ENCODE measurements around the gene CRTC3. TPM values are rescaled to one million over a fixed set of nuclear protein-coding genes. Genes with fewer than 3 reads are reported as not detected.

CRTC3 gene
- total and polyA plus RNA-seq, 2 donors (not counting 3 experiments of a cell fraction or from before 2014, with no cell fraction given) = 16.2 to 26.4 TPM

GRCh38 chr15:90483637-90484036 is 46.1 kb upstream of the CRTC3 start:
- intact Hi-C loops (cut with micrococcal nuclease) (no loop called here), dilution Hi-C loops (cut with MboI; ENCODE audit: extremely low pct_ligation_motif_present, low sequenced_read_pairs) (no loop called here)
- CTCF ChIA-PET = interaction anchor here (2.2 to 6.3 kb wide), 4 partner anchors 122 to 190 kb away, joined by 5 to 148 read pairs (median 64); partner anchors contain the start of gene ZNF774
- Histone ChIP-seq H4K20me1 (replicated peaks; ENCODE audit: control insufficient read depth, extremely low read depth, insufficient read depth, low read length) (peaks cover 2% of the 10 kb centered on the region), H3K4me2 (ENCODE audit: insufficient read depth, low read length) (no peak overlapping the region), H3K4me1 (ENCODE audit: control insufficient read depth, extremely low read depth, insufficient read depth, low read length) (peaks cover 7% of the 10 kb centered on the region), H3K4me3 (replicated peaks in 1 of 3; ENCODE audit: insufficient read depth in 1 of 3, low read depth in 1 of 3, low read length in 3 of 3) (no peak overlapping the region), H2AFZ (ENCODE audit: low read depth, low read length) (no peak overlapping the region), H3K27ac (ENCODE audit: insufficient read depth, low read depth, low read length) (no peak overlapping the region), H3K9me1 (replicated peaks; ENCODE audit: control insufficient read depth, extremely low read depth, insufficient read depth, low read length) (no peaks in the 10 kb centered on the region), H3K36me3 (ENCODE audit: control insufficient read depth in 2 of 2, extremely low read depth in 1 of 2, insufficient read depth in 2 of 2, low read length in 2 of 2) (peaks cover 25 to 48% of the 10 kb centered on the region in 2 experiments), H3K9ac (replicated peaks; ENCODE audit: extremely low read depth, insufficient read depth, low read length) (no peak overlapping the region), H3K79me2 (ENCODE audit: control insufficient read depth, insufficient read depth, low read length) (no peaks in the 10 kb centered on the region), H3K27me3 (ENCODE audit: control insufficient read depth in 2 of 2, insufficient read depth in 2 of 2, low read length in 2 of 2) (no peaks in the 10 kb centered on the region), H3K9me3 (replicated peaks; ENCODE audit: control insufficient read depth, insufficient read depth, low read length) (no peaks in the 10 kb centered on the region)
- FAIRE-seq = no peak
- BruUV-seq (replicated peaks) = TSS peak; percentile 7
- DNase-seq (ENCODE audit: low read depth, low spot score) = no peak
- POLR2A ChIA-PET = no interaction called here
- no peak for TF ChIP-seq MYC (IDR thresholded peaks at IDR 0.05; ENCODE audit: low read depth, low read length)
- no peak for TF ChIP-seq POLR2AphosphoS5 (IDR thresholded peaks at IDR 0.05; ENCODE audit: insufficient read depth, low read depth, low read length)
- TF ChIP-seq FOS (IDR thresholded peaks at IDR 0.05; ENCODE audit: borderline replicate concordance, insufficient read depth, low read length) = no peak
- TF ChIP-seq MAX (IDR thresholded peaks at IDR 0.05; ENCODE audit: insufficient read depth, insufficient read length) = no peak
- no peak for TF ChIP-seq JUN (IDR thresholded peaks at IDR 0.05; ENCODE audit: borderline replicate concordance, insufficient read depth, insufficient read length, low read depth)
- TF ChIP-seq GATA2 (IDR thresholded peaks at IDR 0.05; ENCODE audit: insufficient read depth, insufficient read length, low read depth, low read length) = no peak
- TF ChIP-seq CTCF (IDR thresholded peaks at IDR 0.05; ENCODE audit: extremely low read depth in 1 of 2, insufficient read depth in 1 of 2, low read depth in 1 of 2, low read length in 2 of 2) = no peak
- no peak for TF ChIP-seq POLR2A (IDR thresholded peaks at IDR 0.05; ENCODE audit: low read depth, low read length)
- no peak for TF ChIP-seq EZH2 (IDR thresholded peaks at IDR 0.05; ENCODE audit: borderline replicate concordance, low read depth, low read length, severe bottlenecking)
